HUES6 (cell line): ENCODE results near the gene UIMC1.
"Not testable (repeated sequence)": the region's sequence is repeated elsewhere in the genome, so short reads cannot be mapped to it uniquely, and the experiment has no call there.

ENCODE experiments used
- H3K27ac ChIP-seq: 2 replicates; pipeline ENCODE4 v1.7.0; 2013; ENCODE audit warnings: low read depth, mild to moderate bottlenecking, low read length, inconsistent platforms
- H3K27me3 ChIP-seq: 2 replicates; pipeline ENCODE4 v1.6.1; 2013; ENCODE audit warnings: low read length; ENCODE audit not compliant: control insufficient read depth, insufficient read depth
- H3K36me3 ChIP-seq: 2 replicates; pipeline ENCODE4 v1.6.1; 2013; ENCODE audit warnings: low read length; ENCODE audit not compliant: control insufficient read depth, insufficient read depth
- H3K4me1 ChIP-seq: 2 replicates; pipeline ENCODE4 v1.6.1; 2013; ENCODE audit warnings: low read length; ENCODE audit not compliant: control insufficient read depth, insufficient read depth
- H3K4me3 ChIP-seq: 2 replicates; pipeline ENCODE4 v1.5.1; 2013; ENCODE audit warnings: low read depth, low read length
- H3K9ac ChIP-seq: one replicate; pipeline ENCODE4 v1.6.1; 2013; ENCODE audit warnings: mild to moderate bottlenecking, low read length
- H3K9me3 ChIP-seq: 2 replicates; pipeline ENCODE4 v1.6.1; 2013; ENCODE audit warnings: low read depth, low read length; ENCODE audit not compliant: control insufficient read depth, insufficient read depth

Gene UIMC1

GRCh38 chr5:177006265-177006972 lies at the start of gene UIMC1:
TSS of gene UIMC1 (minus strand) at chr5:177006779. CDS start at chr5:176982615, 24,164 bp downstream.
- Histone ChIP-seq H3K9me3 (no peaks in the 10 kb centered on the region), H3K36me3 (no peaks in the 10 kb centered on the region), H3K4me3 (peak within 1 kb of the TSS; percentile 90), H3K4me1 (peaks cover 13% of the 10 kb centered on the region; the same call in 1 of the 2 replicates), H3K27me3 (no peaks in the 10 kb centered on the region), H3K27ac (peak within 1 kb of the TSS; percentile 89), H3K9ac (peak within 1 kb of the TSS; percentile 94)

GRCh38 chr5:177049285-177049684 lies 42.7 kb upstream of the UIMC1 start:
- Histone ChIP-seq H3K4me3 (no peak overlapping the region), H3K9me3 (no peaks in the 10 kb centered on the region), H3K36me3 (peaks cover 69% of the 10 kb centered on the region)

GRCh38 chr5:177048531-177048930 lies 42.0 kb upstream of the UIMC1 start:
- peaks cover 71% of the 10 kb centered on the region for H3K36me3 ChIP-seq
- not testable (repeated sequence) for H3K4me3 ChIP-seq, H3K9me3 ChIP-seq, H3K4me1 ChIP-seq, H3K27ac ChIP-seq, H3K27me3 ChIP-seq, H3K9ac ChIP-seq

More at GRCh38 chr5:177049285-177049684, 42.7 kb upstream of the UIMC1 start:
- Histone ChIP-seq H3K4me1 (no peaks in the 10 kb centered on the region), H3K27me3 (no peaks in the 10 kb centered on the region), H3K27ac (no peak overlapping the region), H3K9ac (no peak overlapping the region)

GRCh38 chr5:177045631-177046030 lies 39.1 kb upstream of the UIMC1 start:
- no peaks in the 10 kb centered on the region for H3K9me3 ChIP-seq
- no peak overlapping the region for H3K27ac ChIP-seq
- H3K9ac ChIP-seq, result no peak overlapping the region
- no peaks in the 10 kb centered on the region for H3K27me3 ChIP-seq
- H3K4me1 ChIP-seq, result no peaks in the 10 kb centered on the region
- H3K4me3 ChIP-seq, result no peak overlapping the region
- H3K36me3 ChIP-seq, result peaks cover 79% of the 10 kb centered on the region

- H3K36me3 ChIP-seq, result peaks cover 73% of the 10 kb centered on the region
Observed at GRCh38 chr5:177044641-177045040, 38.1 kb upstream of the UIMC1 start.

GRCh38 chr5:177043958-177044357 lies 37.4 kb upstream of the UIMC1 start:
- Histone ChIP-seq H3K27ac (no peak overlapping the region), H3K36me3 (peaks cover 67% of the 10 kb centered on the region), H3K9me3 (no peaks in the 10 kb centered on the region), H3K27me3 (no peaks in the 10 kb centered on the region), H3K4me3 (no peak overlapping the region), H3K9ac (no peak overlapping the region), H3K4me1 (no peaks in the 10 kb centered on the region)

More at GRCh38 chr5:177044641-177045040, 38.1 kb upstream of the UIMC1 start:
- Histone ChIP-seq H3K27me3 (no peaks in the 10 kb centered on the region), H3K4me3 (no peak overlapping the region), H3K9me3 (no peaks in the 10 kb centered on the region), H3K9ac (no peak overlapping the region), H3K27ac (no peak overlapping the region), H3K4me1 (no peaks in the 10 kb centered on the region)

GRCh38 chr5:177043114-177043513 lies 36.5 kb upstream of the UIMC1 start:
- H3K4me1 ChIP-seq, result no peaks in the 10 kb centered on the region
- peaks cover 64% of the 10 kb centered on the region for H3K36me3 ChIP-seq

GRCh38 chr5:177041936-177042335 lies 35.4 kb upstream of the UIMC1 start:
- Histone ChIP-seq H3K27ac (no peak overlapping the region), H3K4me1 (no peaks in the 10 kb centered on the region), H3K36me3 (peaks cover 58% of the 10 kb centered on the region), H3K9ac (no peak overlapping the region), H3K9me3 (no peaks in the 10 kb centered on the region), H3K27me3 (no peaks in the 10 kb centered on the region), H3K4me3 (no peak overlapping the region)

More at GRCh38 chr5:177043114-177043513, 36.5 kb upstream of the UIMC1 start:
- H3K4me3 ChIP-seq, result no peak overlapping the region
- H3K27ac ChIP-seq, result no peak overlapping the region
- no peaks in the 10 kb centered on the region for H3K27me3 ChIP-seq
- no peak overlapping the region for H3K9ac ChIP-seq
- H3K9me3 ChIP-seq, result no peaks in the 10 kb centered on the region

GRCh38 chr5:177040814-177041420 lies 34.3 kb upstream of the UIMC1 start:
- Histone ChIP-seq H3K36me3 (peaks cover 50% of the 10 kb centered on the region), H3K9me3 (no peaks in the 10 kb centered on the region), H3K27ac (no peak overlapping the region), H3K4me1 (peaks cover 8% of the 10 kb centered on the region), H3K4me3 (no peak overlapping the region), H3K9ac (no peak overlapping the region), H3K27me3 (no peaks in the 10 kb centered on the region)

- H3K36me3 ChIP-seq, result peaks cover 19% of the 10 kb centered on the region
- no peak overlapping the region for H3K4me3 ChIP-seq
- no peak overlapping the region for H3K27ac ChIP-seq
- peaks cover 10% of the 10 kb centered on the region for H3K4me1 ChIP-seq
- no peak overlapping the region for H3K9ac ChIP-seq
- no peaks in the 10 kb centered on the region for H3K27me3 ChIP-seq
- no peaks in the 10 kb centered on the region for H3K9me3 ChIP-seq
Observed at GRCh38 chr5:177036921-177037320, 30.3 kb upstream of the UIMC1 start.

GRCh38 chr5:177036443-177036842 lies 29.9 kb upstream of the UIMC1 start:
- peaks cover 10% of the 10 kb centered on the region for H3K4me1 ChIP-seq
- no peak overlapping the region for H3K9ac ChIP-seq
- no peaks in the 10 kb centered on the region for H3K27me3 ChIP-seq
- H3K4me3 ChIP-seq, result no peak overlapping the region
- H3K9me3 ChIP-seq, result no peaks in the 10 kb centered on the region
- 0 out of 2 replicates have a peak overlapping the region, but pooled peaks have one; percentile 8 for H3K27ac ChIP-seq
- H3K36me3 ChIP-seq, result peaks cover 14% of the 10 kb centered on the region
